WTC11 (cell line): ENCODE data around the gene TCEAL9. TPM values are rescaled to one million over a fixed set of nuclear protein-coding genes. Genes with fewer than 3 reads are reported as not detected.

Experiments used
- ATAC-seq: fragments of 200-7000 bp; cut with Tn5 transposase; 2 replicates; pipeline ENCODE4 v1.10.0; 2021; ENCODE audit warnings: mild to moderate bottlenecking, moderate library complexity
- CTCF ChIA-PET: fragments of 300-600 bp; sonication (Branson Sonifier 250); formaldehyde crosslinking; loops from one replicate; lab custom pipeline; 2021; ENCODE audit warnings: antibody characterized with exemption; lab: Charles Lee
- POLR2A ChIA-PET: fragments of 350-600 bp; sonication (Branson Sonifier 250); formaldehyde crosslinking; loops from one replicate; lab custom pipeline; 2021; ENCODE audit warnings: antibody characterized with exemption; lab: Charles Lee
- DNase-seq: peaks from one replicate; pipeline ENCODE4 v3.0.0; 2021; ENCODE audit warnings: low spot score
- H3K27ac Mint-ChIP-seq: 2 replicates; pipeline ENCODE4 v1.8.0; 2021; ENCODE audit warnings: mixed read lengths
- H3K27me3 Mint-ChIP-seq: 2 replicates; pipeline ENCODE4 v1.8.0; 2021; ENCODE audit warnings: low read depth, mild to moderate bottlenecking, moderate library complexity, mixed read lengths
- H3K36me3 Mint-ChIP-seq: 2 replicates; pipeline ENCODE4 v1.8.0; 2021; ENCODE audit warnings: mixed read lengths
- H3K4me1 Mint-ChIP-seq: 2 replicates; pipeline ENCODE4 v1.8.0; 2022; ENCODE audit warnings: mixed read lengths
- H3K4me3 Mint-ChIP-seq: 2 replicates; pipeline ENCODE4 v1.8.0; 2021; ENCODE audit warnings: mild to moderate bottlenecking, moderate library complexity, mixed read lengths
- H3K9me3 Mint-ChIP-seq: 2 replicates; pipeline ENCODE4 v1.8.0; 2021; ENCODE audit warnings: mixed read lengths
- ATF1 ChIP-seq: sonication (generic); formaldehyde crosslinking; IDR thresholded peaks from 2 replicates; pipeline ENCODE4 v1.8.1; 2023; ENCODE audit warnings: mild to moderate bottlenecking, moderate library complexity, missing genetic modification reagents
- CREB1 ChIP-seq: sonication (generic); formaldehyde crosslinking; IDR thresholded peaks from 2 replicates; pipeline ENCODE4 v1.8.0; 2023; ENCODE audit warnings: mild to moderate bottlenecking, missing genetic modification reagents
- E2F1 ChIP-seq: sonication (generic); formaldehyde crosslinking; IDR thresholded peaks from 2 replicates; pipeline ENCODE4 v1.8.0; 2022; ENCODE audit warnings: mild to moderate bottlenecking, missing genetic modification reagents
- ETV6 ChIP-seq: sonication (generic); formaldehyde crosslinking; IDR thresholded peaks from 2 replicates; pipeline ENCODE4 v1.8.1; 2022; ENCODE audit warnings: mild to moderate bottlenecking, missing genetic modification reagents
- FOXK1 ChIP-seq: sonication (generic); formaldehyde crosslinking; IDR thresholded peaks from 2 replicates; pipeline ENCODE4 v1.8.0; 2022; ENCODE audit warnings: mild to moderate bottlenecking, moderate library complexity, missing genetic modification reagents
- GABPB1 ChIP-seq: sonication (generic); formaldehyde crosslinking; IDR thresholded peaks from 2 replicates; pipeline ENCODE4 v1.8.1; 2023; ENCODE audit warnings: mild to moderate bottlenecking, missing genetic modification reagents
- HMGA2 ChIP-seq: fragments of 250-450 bp; sonication (Bioruptor Pico); IDR thresholded peaks from 2 replicates; pipeline ENCODE4 v1.4.0; 2021; ENCODE audit warnings: mild to moderate bottlenecking, moderate library complexity
- MYBL2 ChIP-seq: sonication (generic); formaldehyde crosslinking; IDR thresholded peaks from 2 replicates; pipeline ENCODE4 v1.8.1; 2023; ENCODE audit warnings: mild to moderate bottlenecking, moderate library complexity, missing genetic modification reagents
- RORB ChIP-seq: fragments of 250-450 bp; sonication (Bioruptor Pico); IDR thresholded peaks from 2 replicates; pipeline ENCODE4 v1.9.0; 2021; ENCODE audit warnings: mild to moderate bottlenecking
- SOX15 ChIP-seq: fragments of 250-450 bp; sonication (Bioruptor Pico); IDR thresholded peaks from 2 replicates; pipeline ENCODE4 v1.9.0; 2021; ENCODE audit warnings: mild to moderate bottlenecking
- SP1 ChIP-seq: sonication (generic); formaldehyde crosslinking; conservative IDR thresholded peaks from 2 replicates; pipeline ENCODE4 v1.8.1; 2022; ENCODE audit warnings: missing genetic modification reagents
- TEAD1 ChIP-seq: sonication (generic); formaldehyde crosslinking; IDR thresholded peaks from 2 replicates; pipeline ENCODE4 v1.8.0; 2022; ENCODE audit warnings: mild to moderate bottlenecking, missing genetic modification reagents
- ZBTB43 ChIP-seq: sonication (generic); formaldehyde crosslinking; IDR thresholded peaks from 2 replicates; pipeline ENCODE4 v1.8.1; 2023; ENCODE audit warnings: mild to moderate bottlenecking, missing genetic modification reagents
- ZNF138 ChIP-seq: sonication (generic); formaldehyde crosslinking; conservative IDR thresholded peaks from 2 replicates; pipeline ENCODE4 v1.8.1; 2022; ENCODE audit warnings: mild to moderate bottlenecking, moderate library complexity, missing genetic modification reagents
- ZNF219 ChIP-seq: sonication (generic); formaldehyde crosslinking; IDR thresholded peaks from 2 replicates; pipeline ENCODE4 v1.8.0; 2023; ENCODE audit warnings: missing genetic modification reagents, mild to moderate bottlenecking, borderline replicate concordance
- ZNF263 ChIP-seq: sonication (generic); formaldehyde crosslinking; IDR thresholded peaks from 2 replicates; pipeline ENCODE4 v1.8.1; 2022; ENCODE audit warnings: low read depth, mild to moderate bottlenecking, moderate library complexity, missing genetic modification reagents
- total RNA-seq: library from RNA; stranded (reverse); gene quantifications from 3 replicates; pipeline ENCODE4 v1.2.3, GENCODE V29; 2021
- TF ChIP-seq, protein P1 (sequence below): sonication (generic); formaldehyde crosslinking; conservative IDR thresholded peaks from 2 replicates; pipeline ENCODE4 v1.8.1; 2022; ENCODE audit warnings: mild to moderate bottlenecking, missing genetic modification reagents
- TF ChIP-seq, protein P2 (sequence below): fragments of 250-450 bp; sonication (Bioruptor Pico); IDR thresholded peaks from 2 replicates; pipeline ENCODE4 v1.9.0; 2021; ENCODE audit warnings: moderate library complexity, mild to moderate bottlenecking, inconsistent platforms, borderline replicate concordance
- TF ChIP-seq, protein P3 (sequence below): sonication (generic); formaldehyde crosslinking; IDR thresholded peaks from 2 replicates; pipeline ENCODE4 v1.8.1; 2023; ENCODE audit warnings: mild to moderate bottlenecking, moderate library complexity, missing genetic modification reagents

TCEAL9 gene
- total RNA-seq, 1 experiment from 2014 or later: 30.4 TPM

- TF ChIP-seq SP1 (CRISPR knock-in tag): no peak
- TF ChIP-seq MYBL2 (CRISPR knock-in tag): no peak
- TF ChIP-seq E2F1: no peak
- no peak for TF ChIP-seq RORB (CRISPR knock-in tag)
These were observed 11.7 kb upstream of the TCEAL9 start (continued) for GRCh38 chrX:103344606-103345005.

DNA sequence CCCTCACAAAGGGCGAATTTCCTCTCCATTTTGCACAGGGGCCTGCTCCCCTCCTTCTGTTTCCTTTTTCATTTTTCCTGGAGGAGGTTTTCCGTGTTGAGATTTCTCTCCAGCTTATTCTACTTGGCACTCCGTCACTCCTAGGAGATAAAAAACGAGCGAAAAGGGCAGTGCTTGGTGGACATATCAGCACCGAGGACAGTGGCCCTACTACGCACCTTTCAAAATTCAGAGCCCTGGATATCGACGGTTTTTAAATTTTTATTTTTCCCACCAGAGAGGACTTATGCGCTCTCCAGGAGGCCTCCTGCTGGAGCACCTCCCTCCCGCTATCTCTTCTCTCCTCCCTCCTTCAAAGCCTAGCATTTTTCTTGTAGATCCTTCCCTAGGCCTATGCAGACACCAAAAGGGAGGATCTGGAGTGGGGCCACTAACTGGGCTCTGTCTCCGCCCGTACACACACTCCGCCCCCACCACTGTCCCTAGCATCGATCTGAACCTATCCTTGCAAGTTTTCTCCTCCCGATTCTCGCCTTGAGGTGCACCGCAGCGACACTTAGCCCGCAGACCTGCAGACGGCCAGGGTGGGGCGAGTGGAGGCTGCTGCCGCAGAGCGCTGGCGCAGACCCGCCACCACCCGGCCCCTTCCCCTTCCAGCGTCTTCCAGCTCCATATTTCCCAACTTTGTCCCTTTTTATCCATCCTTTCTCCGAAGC is 8.5 kb upstream of the TCEAL9 start:
- TF ChIP-seq, protein P1, sequence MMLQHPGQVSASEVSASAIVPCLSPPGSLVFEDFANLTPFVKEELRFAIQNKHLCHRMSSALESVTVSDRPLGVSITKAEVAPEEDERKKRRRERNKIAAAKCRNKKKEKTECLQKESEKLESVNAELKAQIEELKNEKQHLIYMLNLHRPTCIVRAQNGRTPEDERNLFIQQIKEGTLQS (CRISPR knock-in tag): no peak
- TF ChIP-seq ETV6 (CRISPR knock-in tag) (no peak), HMGA2 (CRISPR knock-in tag) (no peak), ZNF219 (CRISPR knock-in tag) (no peak), ZBTB43 (CRISPR knock-in tag) (no peak), SOX15 (no peak), ZNF138 (no peak), FOXK1 (CRISPR knock-in tag) (no peak), ZNF263 (CRISPR knock-in tag) (no peak), RORB (CRISPR knock-in tag) (no peak), ATF1 (no peak)
- TF ChIP-seq, protein P2, sequence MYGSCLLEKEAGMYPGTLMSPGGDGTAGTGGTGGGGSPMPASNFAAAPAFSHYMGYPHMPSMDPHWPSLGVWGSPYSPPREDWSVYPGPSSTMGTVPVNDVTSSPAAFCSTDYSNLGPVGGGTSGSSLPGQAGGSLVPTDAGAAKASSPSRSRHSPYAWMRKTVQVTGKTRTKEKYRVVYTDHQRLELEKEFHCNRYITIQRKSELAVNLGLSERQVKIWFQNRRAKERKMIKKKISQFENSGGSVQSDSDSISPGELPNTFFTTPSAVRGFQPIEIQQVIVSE (CRISPR knock-in tag): no peak
- Mint-ChIP-seq H3K36me3 (no peaks in the 10 kb centered on the region), H3K4me1 (peaks cover 19% of the 10 kb centered on the region), H3K27ac (no peak overlapping the region), H3K27me3 (peaks cover 24% of the 10 kb centered on the region), H3K4me3 (peak overlapping the region; percentile 66), H3K9me3 (no peaks in the 10 kb centered on the region)
- DNase-seq: peak; percentile 28
- ChIA-PET POLR2A (no interaction called here), CTCF (interaction anchor here (1.0 to 3.2 kb wide), 2 partner anchors 117 to 142 kb away, joined by 5 to 15 read pairs; no protein-coding TSS in a partner anchor)
- peak; percentile 88 for ATAC-seq

DNA sequence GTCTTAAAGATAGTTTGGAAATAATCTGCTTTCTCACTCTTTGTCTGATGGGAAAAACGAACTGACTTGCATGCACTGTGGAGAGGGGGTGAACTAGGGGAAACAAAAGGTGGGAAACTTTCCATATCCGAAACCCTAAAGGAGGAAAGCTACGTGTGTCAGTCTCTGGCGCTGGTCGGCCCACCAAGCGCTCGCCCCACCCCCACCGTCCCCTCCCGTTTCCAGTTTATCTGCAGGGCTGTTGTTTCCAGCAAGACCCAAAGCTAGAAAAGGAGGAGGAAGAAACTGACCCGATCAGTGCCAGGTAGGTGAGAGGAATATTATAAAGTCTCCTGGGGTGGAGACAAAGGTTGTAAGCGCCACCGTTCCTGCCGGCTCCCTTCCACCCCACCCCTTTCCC is 552 bp downstream of the TCEAL9 start:
- ChIA-PET POLR2A (interaction anchor here (0.6 to 2.4 kb wide), 5 partner anchors 13 to 107 kb away, joined by 3 to 25 read pairs (median 6); partner anchors contain the start of gene BEX3), CTCF (interaction anchor here (1.2 to 1.5 kb wide), 2 partner anchors 11 to 108 kb away, joined by 4 to 11 read pairs; no protein-coding TSS in a partner anchor)
- Mint-ChIP-seq H3K27ac (peak overlapping the region; percentile 98), H3K4me1 (peaks cover 13% of the 10 kb centered on the region), H3K27me3 (peaks cover 3% of the 10 kb centered on the region; the same call in 1 of the 2 replicates), H3K4me3 (peak overlapping the region; percentile 94), H3K9me3 (no peaks in the 10 kb centered on the region), H3K36me3 (peaks cover 9% of the 10 kb centered on the region)
- no peak for DNase-seq
- no peak for TF ChIP-seq GABPB1 (CRISPR knock-in tag)
- TF ChIP-seq, protein P3, sequence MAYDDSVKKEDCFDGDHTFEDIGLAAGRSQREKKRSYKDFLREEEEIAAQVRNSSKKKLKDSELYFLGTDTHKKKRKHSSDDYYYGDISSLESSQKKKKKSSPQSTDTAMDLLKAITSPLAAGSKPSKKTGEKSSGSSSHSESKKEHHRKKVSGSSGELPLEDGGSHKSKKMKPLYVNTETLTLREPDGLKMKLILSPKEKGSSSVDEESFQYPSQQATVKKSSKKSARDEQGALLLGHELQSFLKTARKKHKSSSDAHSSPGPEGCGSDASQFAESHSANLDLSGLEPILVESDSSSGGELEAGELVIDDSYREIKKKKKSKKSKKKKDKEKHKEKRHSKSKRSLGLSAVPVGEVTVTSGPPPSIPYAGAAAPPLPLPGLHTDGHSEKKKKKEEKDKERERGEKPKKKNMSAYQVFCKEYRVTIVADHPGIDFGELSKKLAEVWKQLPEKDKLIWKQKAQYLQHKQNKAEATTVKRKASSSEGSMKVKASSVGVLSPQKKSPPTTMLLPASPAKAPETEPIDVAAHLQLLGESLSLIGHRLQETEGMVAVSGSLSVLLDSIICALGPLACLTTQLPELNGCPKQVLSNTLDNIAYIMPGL (CRISPR knock-in tag): no peak
- TF ChIP-seq TEAD1 (CRISPR knock-in tag): no peak
- no peak for TF ChIP-seq CREB1 (CRISPR knock-in tag)
- peak; percentile 66 for ATAC-seq
